Measurements from ENCODE around the gene DNAJC8. TPM values are rescaled to one million over a fixed set of nuclear protein-coding genes. Genes with fewer than 3 reads are reported as not detected.

The DNAJC8 gene, protein sequence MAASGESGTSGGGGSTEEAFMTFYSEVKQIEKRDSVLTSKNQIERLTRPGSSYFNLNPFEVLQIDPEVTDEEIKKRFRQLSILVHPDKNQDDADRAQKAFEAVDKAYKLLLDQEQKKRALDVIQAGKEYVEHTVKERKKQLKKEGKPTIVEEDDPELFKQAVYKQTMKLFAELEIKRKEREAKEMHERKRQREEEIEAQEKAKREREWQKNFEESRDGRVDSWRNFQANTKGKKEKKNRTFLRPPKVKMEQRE
- 33.1 and 41.7 TPM in 2 replicates for total RNA-seq

DNA sequence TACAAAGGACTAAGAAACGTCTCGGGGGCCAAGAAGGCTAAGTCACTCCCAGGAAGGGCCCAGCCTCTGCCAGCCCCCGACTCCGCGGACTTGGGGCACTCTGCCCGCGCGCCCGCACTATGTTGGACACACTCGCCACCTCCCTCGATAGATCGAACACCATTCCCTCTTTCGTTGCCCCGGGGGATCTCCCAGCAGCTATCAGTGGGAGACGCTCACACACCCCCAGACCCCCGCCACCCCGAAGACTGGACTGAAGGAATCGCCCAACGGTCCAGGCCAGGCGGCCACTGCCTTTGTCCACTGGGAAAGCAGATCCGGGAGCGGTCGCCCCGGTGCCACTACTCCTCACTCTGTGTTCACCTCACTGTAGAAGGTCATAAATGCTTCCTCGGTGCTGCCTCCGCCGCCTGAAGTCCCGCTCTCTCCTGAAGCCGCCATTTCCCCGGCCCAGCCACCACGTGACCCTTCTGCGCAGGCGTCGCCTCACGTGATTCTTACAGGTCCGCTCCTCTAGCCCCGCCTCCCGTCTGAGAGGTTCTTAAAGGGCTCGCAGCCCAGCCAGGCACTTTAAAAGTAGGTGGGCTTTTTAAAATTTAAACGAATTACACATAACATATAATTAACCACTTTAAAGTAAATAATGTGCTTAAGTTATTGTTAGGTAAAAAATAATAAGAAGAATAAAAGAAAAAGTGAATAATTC is at the start of gene DNAJC8:
Gene DNAJC8 (minus strand): TSS at position 472 of the 706 bp plus-strand sequence. CDS start 31 bp downstream, at position 441.
- DNase-seq (ENCODE audit: low read depth in 2 of 2): peak; percentile 74 to 95

DNA sequence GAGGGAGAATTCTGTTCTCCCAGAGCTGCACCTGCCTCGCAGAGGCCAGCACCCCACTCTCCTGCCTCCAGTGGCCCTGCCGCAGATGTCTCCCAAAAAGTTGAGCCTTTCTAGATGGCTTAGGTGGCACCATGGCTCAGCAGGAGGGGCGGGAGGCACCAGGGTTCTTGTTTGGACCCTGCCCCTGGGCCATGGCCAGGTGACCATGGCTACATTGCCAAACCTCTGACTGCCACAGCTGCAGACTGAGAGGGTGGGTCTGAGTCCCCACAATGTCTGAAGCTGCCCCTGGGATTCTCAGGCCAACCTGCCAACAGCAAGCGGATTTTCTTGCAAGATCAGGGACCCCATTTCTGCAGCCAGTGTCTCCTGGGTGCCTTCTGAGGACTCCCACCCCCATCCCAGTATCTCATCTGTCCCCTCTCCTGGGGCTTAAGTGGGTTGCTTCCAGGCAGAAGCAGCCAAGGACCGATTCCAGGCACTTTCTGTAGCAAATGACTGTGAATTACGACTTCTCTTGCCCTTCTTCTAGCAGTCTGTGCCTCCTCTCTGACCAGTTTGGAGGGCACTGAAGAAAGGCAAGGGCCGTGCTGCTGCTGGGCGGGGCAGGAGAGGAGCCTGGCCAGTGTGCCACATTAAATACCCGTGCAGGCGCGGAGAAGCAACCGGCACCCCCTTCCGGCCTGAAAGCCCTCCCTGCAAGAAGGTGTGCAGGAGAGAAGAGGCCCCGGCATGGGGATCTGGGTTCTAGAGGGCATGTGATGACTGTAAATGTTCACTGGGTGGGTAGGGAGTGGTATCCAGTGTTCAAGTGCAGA is 49.0 kb upstream of the DNAJC8 start:
- DNase-seq (ENCODE audit: low read depth in 2 of 2): no peak

DNA sequence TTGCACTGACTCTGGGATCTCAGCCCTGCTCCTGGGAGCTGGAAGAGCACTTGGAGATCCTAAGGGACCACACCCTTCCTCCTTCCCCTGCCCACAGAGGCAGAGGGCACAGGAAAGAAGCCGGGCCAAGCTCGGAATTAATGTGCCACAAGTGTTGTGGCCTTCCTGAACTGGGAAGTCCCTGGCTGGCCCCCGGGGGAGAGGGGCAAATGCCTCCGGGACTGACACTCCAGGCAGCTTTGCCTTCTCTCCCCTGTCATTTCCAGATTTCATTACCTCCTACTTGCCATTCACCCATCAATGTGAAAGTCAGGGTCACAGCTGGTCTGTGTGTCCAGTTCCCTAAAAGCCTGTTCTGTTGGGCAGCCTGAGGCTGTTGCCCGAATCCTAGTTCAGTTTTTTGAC is 48.1 kb upstream of the DNAJC8 start:
- no peak for DNase-seq (ENCODE audit: low read depth in 2 of 2)

DNA sequence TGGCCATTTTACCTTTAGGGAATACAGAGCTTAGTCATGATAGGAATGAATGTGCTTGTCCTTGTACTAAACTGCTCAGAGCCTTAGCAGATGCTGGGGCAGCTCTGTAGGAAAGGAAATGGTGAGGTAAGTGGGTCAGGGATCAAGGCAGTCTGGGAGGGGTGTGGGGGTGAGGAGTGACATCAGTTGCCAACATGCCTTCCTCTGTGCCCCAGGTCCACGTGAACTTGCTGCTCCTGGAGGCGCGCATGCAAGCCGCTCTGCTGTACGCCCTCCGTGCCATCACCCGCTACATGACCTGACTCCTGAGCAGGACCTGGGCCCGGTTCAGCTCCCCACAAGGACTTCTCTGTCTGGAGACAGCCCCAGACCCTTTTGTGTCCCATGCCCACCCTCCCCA is 47.7 kb upstream of the DNAJC8 start:
- DNase-seq (ENCODE audit: low read depth in 2 of 2): no peak

DNA sequence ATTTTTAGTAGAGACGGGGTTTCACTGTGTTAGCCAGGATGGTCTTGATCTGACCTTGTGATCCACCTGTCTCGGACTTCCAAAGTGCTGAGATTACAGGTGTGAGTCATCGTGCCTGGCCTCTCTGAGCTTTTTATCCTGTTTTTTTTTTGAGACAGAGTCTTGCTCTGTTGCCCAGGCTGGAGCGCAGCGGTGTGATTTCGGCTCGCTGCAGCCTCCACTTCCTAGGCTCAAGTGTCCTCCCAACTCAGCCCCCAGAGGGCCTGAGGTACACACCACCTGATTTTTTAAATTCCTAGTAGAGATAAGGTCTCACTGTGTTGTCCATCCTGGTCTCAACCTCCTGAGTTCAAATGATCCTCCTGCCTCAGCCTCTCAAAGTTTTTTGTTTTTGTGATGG is 46.9 kb upstream of the DNAJC8 start:
- DNase-seq (ENCODE audit: low read depth in 2 of 2): no peak

DNA sequence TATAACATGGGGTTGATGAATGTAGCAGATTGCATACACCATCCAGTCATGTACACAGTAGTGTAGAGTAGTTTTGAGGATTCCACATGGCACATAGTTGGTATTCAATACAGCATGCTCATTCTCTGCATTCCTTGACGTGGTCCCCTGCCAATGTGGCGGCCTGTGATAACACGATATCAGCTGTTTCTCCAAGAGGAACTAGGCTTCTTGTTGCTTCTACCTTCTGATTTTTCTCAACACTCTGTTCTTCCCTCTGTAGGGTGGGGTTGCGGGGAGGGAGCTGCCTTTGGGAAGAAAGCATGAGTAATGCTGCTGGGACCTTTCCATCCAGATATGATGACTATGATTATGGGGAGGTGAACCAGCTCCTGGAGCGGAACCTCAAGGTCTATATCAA is 45.9 kb upstream of the DNAJC8 start:
- DNase-seq (ENCODE audit: low read depth in 2 of 2): no peak

DNA sequence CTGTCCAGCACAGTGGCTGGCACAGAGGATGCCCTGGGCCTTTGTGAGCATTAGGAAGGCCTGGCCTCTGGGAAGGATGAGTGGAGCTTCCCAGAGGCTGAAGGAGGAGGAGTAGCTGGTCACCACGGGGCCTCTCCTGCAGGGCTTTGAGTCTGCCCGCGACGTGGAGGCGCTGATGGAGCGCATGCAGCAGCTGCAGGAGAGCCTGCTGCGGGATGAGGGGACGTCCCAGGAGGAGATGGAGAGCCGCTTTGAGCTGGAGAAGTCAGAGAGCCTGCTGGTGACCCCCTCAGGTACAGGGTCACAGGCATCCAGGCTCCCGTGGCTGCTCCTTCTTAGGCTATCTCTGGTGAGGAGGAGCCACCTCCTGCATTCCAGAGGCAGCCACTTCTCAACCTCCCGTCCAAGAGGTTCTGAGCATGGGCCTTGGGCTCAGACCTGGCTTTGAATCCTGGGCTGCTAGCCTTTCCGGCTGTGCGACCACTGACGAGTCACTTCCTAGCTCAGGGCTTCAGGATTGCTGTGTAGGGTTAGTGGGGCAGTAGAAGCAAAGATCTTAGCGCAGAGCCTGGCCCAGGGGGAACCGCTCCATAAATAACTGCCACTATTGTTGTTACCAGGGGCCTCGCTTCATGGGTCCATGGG is 40.5 kb upstream of the DNAJC8 start:
- no peak for DNase-seq (ENCODE audit: low read depth in 2 of 2)

DNA sequence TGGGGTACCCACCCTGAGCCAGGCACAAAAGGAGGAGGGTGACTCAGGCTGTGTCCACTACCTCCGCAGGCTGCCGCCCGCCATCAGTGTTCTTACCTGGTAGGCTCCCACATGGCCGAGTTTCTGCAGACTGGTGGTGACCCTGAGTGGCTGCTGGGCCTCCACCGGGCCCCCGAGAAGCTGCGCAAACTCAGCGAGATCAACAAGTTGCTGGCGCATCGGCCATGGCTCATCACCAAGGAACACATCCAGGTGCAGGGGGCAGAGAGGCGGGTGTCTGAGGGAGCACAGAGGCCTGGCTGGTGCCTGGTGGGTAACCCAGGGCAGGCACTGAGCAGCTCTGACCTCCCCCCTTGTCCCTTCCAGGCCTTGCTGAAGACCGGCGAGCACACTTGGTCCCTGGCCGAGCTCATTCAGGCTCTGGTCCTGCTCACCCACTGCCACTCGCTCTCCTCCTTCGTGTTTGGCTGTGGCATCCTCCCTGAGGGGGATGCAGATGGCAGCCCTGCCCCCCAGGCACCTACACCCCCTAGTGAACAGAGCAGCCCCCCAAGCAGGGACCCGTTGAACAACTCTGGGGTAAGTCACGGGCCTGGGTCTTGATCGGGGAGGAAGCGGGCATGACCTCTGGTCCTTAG is 39.5 kb upstream of the DNAJC8 start:
- DNase-seq (ENCODE audit: low read depth in 2 of 2): no peak

DNA sequence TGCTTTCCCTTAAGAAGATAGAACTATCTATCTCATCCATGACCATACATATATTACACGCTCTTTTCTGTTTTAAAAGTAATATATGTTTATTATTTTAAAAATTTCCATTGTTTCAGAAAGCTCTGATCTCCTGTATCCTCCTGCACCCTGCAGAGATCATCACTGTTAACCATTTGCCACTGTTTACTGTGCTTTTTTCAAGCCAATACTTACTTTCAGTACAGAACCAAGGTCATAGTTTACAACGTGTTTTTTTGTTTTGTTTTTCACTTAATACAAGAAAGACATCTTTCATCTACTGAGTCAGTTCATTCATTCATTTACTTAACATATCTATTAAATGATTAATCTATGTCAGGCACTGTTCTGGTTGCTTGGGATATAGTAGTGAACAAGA is 36.7 kb upstream of the DNAJC8 start:
- no peak for DNase-seq (ENCODE audit: low read depth in 2 of 2)

DNA sequence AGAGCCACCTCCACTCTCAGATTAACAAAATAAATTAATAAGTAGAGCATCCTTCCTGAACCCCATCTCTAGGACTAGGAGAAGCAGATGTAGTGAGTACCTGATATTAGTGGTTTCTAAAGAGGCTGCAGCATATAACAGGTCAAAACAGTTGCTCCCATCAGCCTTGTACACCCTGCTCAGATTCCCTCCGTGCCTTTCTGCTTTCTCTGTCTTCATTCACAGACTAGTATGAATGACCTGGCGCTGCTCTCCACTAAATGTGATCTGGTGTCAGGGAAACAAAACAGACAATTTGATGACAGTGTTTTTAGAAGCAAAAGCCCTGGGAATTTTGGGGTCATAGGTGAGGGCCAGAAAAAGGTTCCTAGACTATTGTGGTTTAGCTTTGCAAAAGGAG is 34.8 kb upstream of the DNAJC8 start:
- peak in 1 of 2 donors; percentile 14 for DNase-seq (ENCODE audit: low read depth in 2 of 2)

DNA sequence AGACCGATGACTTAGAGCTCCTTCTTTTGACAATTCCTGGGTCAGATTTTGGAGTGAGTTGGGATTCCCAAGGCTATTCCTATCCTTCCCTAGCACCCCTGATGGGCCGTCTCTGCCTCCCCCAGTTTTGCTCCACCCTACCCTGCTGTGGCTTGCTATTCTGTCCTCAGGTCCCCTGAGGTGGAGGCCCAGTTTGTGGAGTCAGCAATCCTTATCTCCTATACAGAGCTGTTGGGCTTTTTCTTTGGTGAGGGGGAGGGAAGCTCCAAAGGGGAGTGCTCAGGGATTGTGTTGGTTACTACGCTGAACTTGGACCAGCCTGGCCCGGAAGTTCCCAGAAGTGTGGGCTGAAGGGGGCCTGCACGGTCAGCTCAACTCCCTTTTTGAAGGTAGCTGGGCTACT is 34.1 kb upstream of the DNAJC8 start:
- DNase-seq (ENCODE audit: low read depth in 2 of 2): no peak

DNA sequence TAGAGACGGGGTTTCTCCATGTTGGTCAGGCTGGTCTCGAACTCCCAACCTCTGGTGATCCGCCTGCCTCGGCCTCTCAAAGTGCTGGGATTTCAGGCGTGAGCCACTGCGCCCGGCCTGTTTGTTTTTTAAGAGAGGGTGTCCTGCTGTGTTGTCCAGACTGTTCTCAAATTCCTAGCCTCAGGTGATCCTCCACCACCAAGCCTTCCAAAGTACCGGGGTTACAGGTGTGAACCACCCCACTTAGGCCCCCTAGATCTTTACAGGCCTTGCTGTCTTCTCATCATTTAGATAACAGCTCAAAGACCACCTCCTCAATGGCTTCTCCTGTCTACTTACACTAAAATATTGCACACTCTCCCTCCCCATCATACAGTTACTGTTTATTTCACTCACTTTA is 32.7 kb upstream of the DNAJC8 start:
- DNase-seq (ENCODE audit: low read depth in 2 of 2): no peak

DNA sequence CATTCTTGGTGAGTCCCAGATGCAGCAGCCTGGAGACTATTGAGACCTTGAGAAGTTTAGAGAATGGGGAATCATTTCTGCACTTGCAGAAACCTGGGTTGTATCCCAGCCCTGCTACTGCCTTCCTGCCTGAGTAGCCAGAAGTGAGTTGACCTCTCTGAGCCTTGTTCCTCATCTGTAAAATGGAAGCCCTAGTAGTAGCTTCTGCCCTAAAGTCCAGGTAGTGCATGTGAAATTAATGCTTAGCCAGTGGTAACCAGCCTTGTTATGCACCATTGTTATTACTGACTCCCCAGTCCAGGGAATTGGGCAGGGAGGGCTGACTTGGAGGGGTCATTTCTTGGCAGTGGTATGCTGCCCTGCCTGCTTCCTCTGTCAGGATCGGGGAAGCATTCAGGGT is 32.1 kb upstream of the DNAJC8 start:
- no peak for DNase-seq (ENCODE audit: low read depth in 2 of 2)

DNA sequence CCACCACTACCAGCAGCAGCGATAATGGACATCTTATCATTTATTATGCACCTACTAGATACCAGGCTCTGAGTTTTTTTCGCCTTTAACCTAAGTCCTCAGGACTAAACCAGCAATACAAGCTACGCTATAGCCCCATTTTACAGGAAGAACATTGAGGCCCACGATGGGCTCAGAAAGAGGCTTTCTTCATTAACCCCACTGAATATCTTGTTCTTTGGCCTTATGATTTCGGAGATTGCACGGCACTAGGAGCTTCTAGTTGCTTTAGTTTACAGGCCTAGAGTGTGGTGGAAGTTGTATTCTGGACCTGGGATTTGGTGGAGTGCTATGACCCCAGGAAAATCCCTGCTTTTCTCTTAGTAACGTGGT is 28.0 kb upstream of the DNAJC8 start:
- no peak for DNase-seq (ENCODE audit: low read depth in 2 of 2)

DNA sequence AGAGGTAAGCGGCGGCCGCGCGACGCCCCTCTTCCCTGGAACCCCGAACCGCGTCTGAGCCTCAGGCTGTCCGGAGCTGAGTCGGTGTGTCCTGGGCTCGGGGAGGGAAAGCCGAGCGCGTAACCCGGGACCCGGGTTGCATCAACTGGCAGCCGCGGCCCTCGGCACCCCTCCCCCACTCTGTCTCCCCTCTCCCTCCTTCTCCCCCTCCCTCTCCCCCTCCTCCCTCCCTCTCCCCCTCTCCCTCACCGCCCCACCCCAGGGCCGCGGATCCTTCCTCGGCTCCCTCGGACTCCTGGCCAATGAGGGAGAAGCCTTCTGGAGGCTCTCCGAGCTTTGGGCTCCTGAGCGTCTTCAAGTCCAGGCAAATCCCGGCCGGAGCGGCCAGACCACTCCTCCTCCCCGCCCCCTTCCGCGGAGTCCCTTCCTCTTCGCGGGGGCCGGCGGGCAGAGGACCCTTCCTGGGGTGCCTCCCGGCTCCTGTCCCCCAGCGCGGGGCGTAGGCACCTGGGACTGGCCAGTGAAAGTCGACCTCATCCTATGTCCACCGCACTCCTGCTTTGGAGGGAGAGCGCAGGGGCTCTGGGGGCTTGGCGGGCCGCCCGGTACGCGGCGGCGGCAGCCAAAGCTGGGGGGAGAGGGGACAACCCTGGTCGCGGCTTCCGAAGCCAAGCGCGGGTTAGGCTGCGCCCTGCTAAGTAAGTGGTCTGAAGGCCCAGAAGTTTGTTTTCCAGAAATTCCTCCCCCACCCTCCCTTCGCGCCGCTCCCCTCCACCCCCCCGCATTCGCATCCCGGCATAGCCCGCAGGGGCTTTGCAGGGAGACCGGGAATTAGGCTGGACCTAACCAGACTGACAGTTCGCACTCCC is 27.3 kb upstream of the DNAJC8 start:
- peak in 1 of 2 donors; percentile 86 for DNase-seq (ENCODE audit: low read depth in 2 of 2)

DNA sequence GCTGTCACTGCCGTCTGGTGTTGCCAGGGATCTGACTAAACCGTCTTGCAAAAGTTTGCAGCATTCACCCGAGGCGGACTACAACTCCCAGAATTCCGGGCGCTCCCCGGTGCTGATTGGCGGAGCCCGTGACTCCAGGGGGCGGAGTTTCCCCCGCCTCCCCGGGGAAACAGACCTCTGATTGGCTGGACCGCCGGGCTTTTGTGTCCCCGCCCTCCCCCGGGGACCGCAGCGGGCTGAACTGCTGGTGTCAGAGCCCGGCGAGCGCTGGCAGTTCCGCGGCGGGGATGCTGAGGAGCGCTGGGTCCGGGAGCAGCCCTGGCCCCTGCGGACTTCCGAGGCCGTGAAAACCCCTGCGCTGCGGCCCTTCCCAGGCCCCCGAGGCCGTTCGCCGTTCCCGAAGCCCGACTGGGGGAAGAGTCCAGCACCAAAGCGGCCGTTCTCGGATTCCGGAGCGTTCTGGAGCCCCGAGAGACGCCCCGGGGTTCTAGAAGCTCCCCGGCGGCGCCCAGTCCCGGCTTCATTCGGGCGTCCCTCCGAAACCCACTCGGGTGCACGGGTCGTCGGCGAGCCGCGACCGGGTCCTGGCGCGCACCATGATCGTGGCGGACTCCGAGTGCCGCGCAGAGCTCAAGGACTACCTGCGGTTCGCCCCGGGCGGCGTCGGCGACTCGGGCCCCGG is 26.6 kb upstream of the DNAJC8 start, which contains the start of gene SESN2:
Gene SESN2 (plus strand): TSS at position 267 of the 682 bp plus-strand sequence. CDS start 330 bp downstream, at position 597.
- peak; percentile 87 to 98 for DNase-seq (ENCODE audit: low read depth in 2 of 2)

DNA sequence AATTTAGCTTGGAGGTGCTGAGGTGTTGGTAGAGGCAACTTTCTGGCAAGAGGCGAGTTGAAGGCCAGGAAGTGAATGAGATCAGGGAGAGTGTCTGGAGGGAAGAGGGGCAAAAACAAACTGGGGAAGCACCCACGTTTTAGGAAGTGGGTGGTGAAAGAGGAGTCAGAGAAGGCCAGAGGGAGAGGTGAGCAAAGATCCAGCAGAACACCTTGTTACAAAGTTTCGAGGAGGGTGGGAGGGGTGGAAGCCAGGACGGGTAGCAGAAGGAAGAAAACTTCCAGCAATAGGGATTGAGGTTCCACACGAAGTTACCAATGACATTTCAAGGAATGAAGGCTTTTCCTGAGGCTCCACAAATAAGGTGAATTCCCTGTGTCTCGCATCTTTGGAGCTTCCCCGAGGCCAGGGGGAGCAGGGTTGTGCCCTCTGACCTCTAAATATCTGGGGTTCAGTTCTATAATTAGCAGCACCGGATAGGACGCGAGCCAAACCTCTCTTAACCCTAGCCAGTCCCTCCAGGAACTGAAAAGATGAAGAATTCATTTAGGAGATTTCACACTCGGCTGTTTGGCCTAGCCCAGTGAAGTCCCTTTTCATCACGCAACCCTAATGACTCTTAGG is 25.9 kb upstream of the DNAJC8 start:
- no peak for DNase-seq (ENCODE audit: low read depth in 2 of 2)

DNA sequence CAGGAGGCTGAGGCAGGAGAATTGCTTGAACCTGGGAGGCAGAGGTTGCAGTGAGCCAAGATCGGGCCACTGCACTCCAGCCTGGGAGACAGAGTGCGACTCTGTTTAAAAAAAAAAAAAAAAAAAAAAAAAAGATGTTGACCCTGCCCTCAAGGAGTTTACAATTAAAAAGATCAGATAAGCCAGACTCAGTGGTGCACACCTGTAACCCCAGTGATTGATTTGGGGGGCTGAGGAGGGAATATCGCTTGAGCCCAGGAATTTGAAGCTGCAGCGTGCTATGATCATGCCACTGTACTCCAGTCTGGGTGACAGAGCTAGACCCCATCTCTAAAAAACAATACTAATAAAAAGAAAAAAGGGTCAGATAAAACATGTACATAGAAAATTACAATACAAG is 24.9 kb upstream of the DNAJC8 start:
- DNase-seq (ENCODE audit: low read depth in 2 of 2): no peak

DNA sequence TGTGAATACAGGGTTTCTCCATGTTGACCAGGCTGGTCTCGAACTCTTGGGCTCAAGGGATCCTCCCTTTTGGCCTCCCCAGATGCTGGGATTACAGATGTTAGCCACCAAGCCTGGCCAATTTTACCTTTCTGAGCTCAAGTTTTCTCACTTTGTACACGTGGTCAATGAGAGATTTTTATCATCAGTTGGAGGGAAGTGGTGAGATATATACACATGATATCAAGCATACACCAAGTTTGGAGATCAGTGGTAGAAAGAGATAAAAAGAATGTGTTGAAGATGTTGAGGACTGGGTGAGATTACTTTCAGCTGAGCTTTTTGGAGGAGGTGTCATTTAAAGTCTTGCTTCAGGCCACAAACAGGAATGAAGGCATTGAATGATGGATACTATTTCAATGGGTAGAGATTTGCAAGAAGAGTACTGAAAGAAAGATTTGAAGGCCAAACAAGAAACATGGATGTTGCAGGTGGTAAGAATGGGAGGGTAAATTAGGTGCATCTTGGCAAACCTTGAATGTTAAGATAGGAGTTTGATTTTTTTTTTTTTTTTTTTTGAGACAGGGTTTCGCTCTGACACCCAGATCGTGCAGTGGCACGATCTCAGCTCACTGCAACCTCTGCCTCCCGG is 23.5 kb upstream of the DNAJC8 start:
- DNase-seq (ENCODE audit: low read depth in 2 of 2): no peak

All from dermis microvascular lymphatic vessel endothelial cell (primary cell).